ENCODE measurements around the gene REN.
A peak's percentile ranks its signal among the peaks of the same experiment; 100 is the strongest.

REN gene

DNA sequence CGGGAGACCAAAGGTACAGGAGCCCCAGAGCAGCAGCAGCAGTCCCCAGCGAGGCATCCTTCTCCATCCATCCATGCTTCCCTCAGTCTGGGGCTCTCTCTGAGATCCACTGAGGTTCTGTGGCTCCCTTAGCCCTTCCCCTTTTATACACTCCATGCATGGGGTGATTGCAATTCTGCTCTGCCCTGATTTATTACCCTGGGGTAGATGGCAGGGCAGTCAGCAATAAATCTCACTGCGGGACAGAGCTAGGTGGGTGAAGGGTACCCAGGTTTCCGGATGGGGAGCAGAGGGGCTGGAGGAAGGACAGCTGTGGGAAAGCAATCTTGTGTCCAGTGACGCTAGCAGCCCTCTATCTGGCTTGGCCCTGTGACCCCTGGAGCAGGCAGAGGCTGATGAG lies at the start of gene REN:
Gene REN, minus strand, starts transcription at position 119 of the 400 bp plus-strand sequence. Its CDS starts 44 bp downstream, at position 75.
- no peak within 1 kb of the TSS for H3K4me3 ChIP-seq (ENCODE audit: low read depth in 1 of 2, low read length in 2 of 2)
- H3K27me3 ChIP-seq (ENCODE audit: control insufficient read depth in 1 of 2, insufficient read depth in 2 of 2, low read length in 2 of 2): peaks cover 0 to 6% of the 10 kb centered on the region in 2 donors
- H3K27ac ChIP-seq (ENCODE audit: low read depth, low read length): no peak within 1 kb of the TSS
- no peak within 1 kb of the TSS for H3K9ac ChIP-seq (ENCODE audit: low read depth in 1 of 2, low read length in 2 of 2)
- peaks cover 0 to 4% of the 10 kb centered on the region in 2 donors for H3K4me1 ChIP-seq (ENCODE audit: control insufficient read depth in 1 of 2, insufficient read depth in 2 of 2, low read length in 2 of 2)
- peaks cover 20% of the 10 kb centered on the region in 2 donors for H3K9me3 ChIP-seq (ENCODE audit: control insufficient read depth in 1 of 2, low read length in 2 of 2)
- H3K36me3 ChIP-seq (ENCODE audit: control insufficient read depth in 1 of 2, insufficient read depth in 2 of 2, low read length in 2 of 2): no peaks in the 10 kb centered on the region

DNA sequence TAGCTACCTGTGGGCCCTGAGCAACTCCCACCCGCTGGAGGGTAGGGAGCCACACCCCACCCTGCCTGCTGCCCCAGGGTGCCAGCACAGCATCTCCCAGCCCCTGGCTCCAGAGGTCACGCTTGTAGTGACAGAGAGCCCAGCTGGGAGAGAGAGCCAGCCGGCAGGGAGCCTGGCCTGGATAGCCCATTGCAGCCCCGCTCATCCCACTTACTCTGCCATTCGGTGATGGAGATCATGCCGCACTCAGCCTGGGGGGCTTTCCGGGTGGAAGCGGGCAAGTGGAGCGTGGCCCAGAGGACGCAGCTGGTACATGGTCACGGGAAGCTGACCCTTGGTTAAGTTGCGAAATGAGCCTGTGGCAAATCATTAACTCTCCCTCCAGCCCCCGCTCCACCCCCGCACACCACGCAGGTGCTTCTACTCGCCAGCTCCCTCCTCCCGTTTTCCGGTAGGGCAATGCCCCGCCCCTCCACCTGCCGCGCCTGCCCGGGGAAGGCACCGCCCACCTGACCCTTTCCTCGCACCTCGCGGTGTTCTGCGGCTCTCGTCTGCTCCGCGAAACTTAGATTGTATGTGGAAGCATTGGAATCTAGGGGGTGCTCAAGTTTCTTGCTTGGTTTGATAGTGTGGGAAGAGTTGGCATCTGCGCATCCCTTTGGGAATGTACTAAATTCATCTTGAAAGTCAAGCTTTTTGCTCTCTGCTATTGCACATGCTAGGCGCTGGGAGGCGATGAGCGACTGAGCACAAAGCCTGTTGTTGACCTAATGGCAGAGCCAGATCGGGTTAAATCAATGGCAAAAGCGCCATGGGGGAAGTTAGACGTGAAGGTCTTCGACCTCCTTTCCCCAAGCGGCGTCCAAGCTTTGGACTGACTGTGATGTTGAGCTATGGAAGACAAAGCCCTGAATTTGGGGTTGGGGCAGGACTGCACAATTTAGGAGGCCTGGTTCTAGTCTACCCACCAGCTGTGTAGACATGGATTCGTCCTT lies 47.8 kb upstream of the REN start, which contains the start of gene GOLT1A:
Gene GOLT1A, minus strand, starts transcription at position 321 of the 995 bp plus-strand sequence. Its CDS starts 82 bp downstream, at position 239.
- no peaks in the 10 kb centered on the region for H3K9me3 ChIP-seq (ENCODE audit: control insufficient read depth in 1 of 2, low read length in 2 of 2)
- peak within 1 kb of the TSS; percentile 11 for H3K27ac ChIP-seq (ENCODE audit: low read depth, low read length)
- no peaks in the 10 kb centered on the region for H3K27me3 ChIP-seq (ENCODE audit: control insufficient read depth in 1 of 2, insufficient read depth in 2 of 2, low read length in 2 of 2)
- H3K36me3 ChIP-seq (ENCODE audit: control insufficient read depth in 1 of 2, insufficient read depth in 2 of 2, low read length in 2 of 2): peaks cover 0 to under 1% of the 10 kb centered on the region in 2 donors
- H3K4me3 ChIP-seq (ENCODE audit: low read depth in 1 of 2, low read length in 2 of 2): peak within 1 kb of the TSS; percentile 63 to 69
- peaks cover 8 to 12% of the 10 kb centered on the region in 2 donors for H3K4me1 ChIP-seq (ENCODE audit: control insufficient read depth in 1 of 2, insufficient read depth in 2 of 2, low read length in 2 of 2)
- peak within 1 kb of the TSS; percentile 59 to 65 for H3K9ac ChIP-seq (ENCODE audit: low read depth in 1 of 2, low read length in 2 of 2)

GRCh38 chr1:204212715-204213114 lies 46.6 kb upstream of the REN start:
- Histone ChIP-seq H3K9ac (ENCODE audit: low read depth in 1 of 2, low read length in 2 of 2) (peak overlapping the region; percentile 59 to 65), H3K4me1 (ENCODE audit: control insufficient read depth in 1 of 2, insufficient read depth in 2 of 2, low read length in 2 of 2) (peaks cover 8 to 12% of the 10 kb centered on the region in 2 donors), H3K36me3 (ENCODE audit: control insufficient read depth in 1 of 2, insufficient read depth in 2 of 2, low read length in 2 of 2) (peaks cover 0 to 3% of the 10 kb centered on the region in 2 donors), H3K9me3 (ENCODE audit: control insufficient read depth in 1 of 2, low read length in 2 of 2) (no peaks in the 10 kb centered on the region), H3K27me3 (ENCODE audit: control insufficient read depth in 1 of 2, insufficient read depth in 2 of 2, low read length in 2 of 2) (no peaks in the 10 kb centered on the region), H3K27ac (ENCODE audit: low read depth, low read length) (no peak overlapping the region), H3K4me3 (ENCODE audit: low read depth in 1 of 2, low read length in 2 of 2) (peak overlapping the region; percentile 63 to 69)

GRCh38 chr1:204211046-204211445 lies 44.9 kb upstream of the REN start:
- no peaks in the 10 kb centered on the region for H3K9me3 ChIP-seq (ENCODE audit: control insufficient read depth in 1 of 2, low read length in 2 of 2)
- H3K9ac ChIP-seq (ENCODE audit: low read depth in 1 of 2, low read length in 2 of 2): no peak overlapping the region
- H3K27me3 ChIP-seq (ENCODE audit: control insufficient read depth in 1 of 2, insufficient read depth in 2 of 2, low read length in 2 of 2): no peaks in the 10 kb centered on the region
- peaks cover 8 to 15% of the 10 kb centered on the region in 2 donors for H3K4me1 ChIP-seq (ENCODE audit: control insufficient read depth in 1 of 2, insufficient read depth in 2 of 2, low read length in 2 of 2)
- no peak overlapping the region for H3K4me3 ChIP-seq (ENCODE audit: low read depth in 1 of 2, low read length in 2 of 2)
- H3K27ac ChIP-seq (ENCODE audit: low read depth, low read length): no peak overlapping the region
- H3K36me3 ChIP-seq (ENCODE audit: control insufficient read depth in 1 of 2, insufficient read depth in 2 of 2, low read length in 2 of 2): peaks cover 0 to 3% of the 10 kb centered on the region in 2 donors

- Histone ChIP-seq H3K4me3 (ENCODE audit: low read depth in 1 of 2, low read length in 2 of 2) (no peak overlapping the region), H3K4me1 (ENCODE audit: control insufficient read depth in 1 of 2, insufficient read depth in 2 of 2, low read length in 2 of 2) (peaks cover 0 to 8% of the 10 kb centered on the region in 2 donors), H3K36me3 (ENCODE audit: control insufficient read depth in 1 of 2, insufficient read depth in 2 of 2, low read length in 2 of 2) (peaks cover 0 to 3% of the 10 kb centered on the region in 2 donors), H3K9ac (ENCODE audit: low read depth in 1 of 2, low read length in 2 of 2) (no peak overlapping the region), H3K27me3 (ENCODE audit: control insufficient read depth in 1 of 2, insufficient read depth in 2 of 2, low read length in 2 of 2) (peaks cover 0 to 8% of the 10 kb centered on the region in 2 donors), H3K27ac (ENCODE audit: low read depth, low read length) (no peak overlapping the region), H3K9me3 (ENCODE audit: control insufficient read depth in 1 of 2, low read length in 2 of 2) (no peaks in the 10 kb centered on the region)
Observed at GRCh38 chr1:204207136-204207616, 41.0 kb upstream of the REN start.

DNA sequence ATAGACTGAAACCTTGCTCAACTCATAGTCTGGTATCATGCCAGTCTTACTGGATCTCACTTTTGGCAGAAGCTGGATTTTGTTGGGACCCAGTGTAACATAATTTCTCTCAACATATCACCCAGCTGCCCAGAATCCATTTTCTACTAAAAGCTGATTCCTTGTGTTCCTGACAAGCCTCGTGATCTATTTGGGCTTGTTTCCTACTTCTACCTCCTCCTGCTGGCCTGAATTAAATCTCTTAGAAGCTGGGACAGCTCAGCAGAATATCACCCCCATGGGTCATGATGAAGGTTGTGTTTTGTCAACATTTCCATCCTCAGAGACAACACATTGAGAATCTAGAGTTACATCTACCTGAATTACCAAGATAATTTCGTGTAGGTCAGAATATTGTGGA lies 40.0 kb upstream of the REN start:
- Histone ChIP-seq H3K4me3 (ENCODE audit: low read depth in 1 of 2, low read length in 2 of 2) (no peak overlapping the region), H3K9ac (ENCODE audit: low read depth in 1 of 2, low read length in 2 of 2) (no peak overlapping the region), H3K9me3 (ENCODE audit: control insufficient read depth in 1 of 2, low read length in 2 of 2) (no peaks in the 10 kb centered on the region), H3K36me3 (ENCODE audit: control insufficient read depth in 1 of 2, insufficient read depth in 2 of 2, low read length in 2 of 2) (peaks cover 0 to 3% of the 10 kb centered on the region in 2 donors), H3K27ac (ENCODE audit: low read depth, low read length) (no peak overlapping the region), H3K27me3 (ENCODE audit: control insufficient read depth in 1 of 2, insufficient read depth in 2 of 2, low read length in 2 of 2) (peaks cover 0 to 8% of the 10 kb centered on the region in 2 donors), H3K4me1 (ENCODE audit: control insufficient read depth in 1 of 2, insufficient read depth in 2 of 2, low read length in 2 of 2) (peaks cover 0 to 3% of the 10 kb centered on the region in 2 donors)

- peaks cover 0 to 8% of the 10 kb centered on the region in 2 donors for H3K27me3 ChIP-seq (ENCODE audit: control insufficient read depth in 1 of 2, insufficient read depth in 2 of 2, low read length in 2 of 2)
- no peak overlapping the region for H3K27ac ChIP-seq (ENCODE audit: low read depth, low read length)
- no peak overlapping the region for H3K4me3 ChIP-seq (ENCODE audit: low read depth in 1 of 2, low read length in 2 of 2)
- H3K36me3 ChIP-seq (ENCODE audit: control insufficient read depth in 1 of 2, insufficient read depth in 2 of 2, low read length in 2 of 2): peaks cover 0 to 3% of the 10 kb centered on the region in 2 donors
- no peaks in the 10 kb centered on the region for H3K9me3 ChIP-seq (ENCODE audit: control insufficient read depth in 1 of 2, low read length in 2 of 2)
- peaks cover 0 to 3% of the 10 kb centered on the region in 2 donors for H3K4me1 ChIP-seq (ENCODE audit: control insufficient read depth in 1 of 2, insufficient read depth in 2 of 2, low read length in 2 of 2)
- no peak overlapping the region for H3K9ac ChIP-seq (ENCODE audit: low read depth in 1 of 2, low read length in 2 of 2)
Observed at GRCh38 chr1:204205486-204205885, 39.3 kb upstream of the REN start.

GRCh38 chr1:204204944-204205343 lies 38.8 kb upstream of the REN start:
- Histone ChIP-seq H3K27ac (ENCODE audit: low read depth, low read length) (no peak overlapping the region), H3K4me3 (ENCODE audit: low read depth in 1 of 2, low read length in 2 of 2) (no peak overlapping the region), H3K36me3 (ENCODE audit: control insufficient read depth in 1 of 2, insufficient read depth in 2 of 2, low read length in 2 of 2) (peaks cover 0 to 3% of the 10 kb centered on the region in 2 donors), H3K4me1 (ENCODE audit: control insufficient read depth in 1 of 2, insufficient read depth in 2 of 2, low read length in 2 of 2) (peaks cover 0 to 3% of the 10 kb centered on the region in 2 donors), H3K9me3 (ENCODE audit: control insufficient read depth in 1 of 2, low read length in 2 of 2) (no peaks in the 10 kb centered on the region), H3K9ac (ENCODE audit: low read depth in 1 of 2, low read length in 2 of 2) (no peak overlapping the region), H3K27me3 (ENCODE audit: control insufficient read depth in 1 of 2, insufficient read depth in 2 of 2, low read length in 2 of 2) (peaks cover 0 to 8% of the 10 kb centered on the region in 2 donors)

GRCh38 chr1:204203206-204203767 lies 37.1 kb upstream of the REN start:
- no peak overlapping the region for H3K27ac ChIP-seq (ENCODE audit: low read depth, low read length)
- no peak overlapping the region for H3K4me3 ChIP-seq (ENCODE audit: low read depth in 1 of 2, low read length in 2 of 2)
- no peak overlapping the region for H3K9ac ChIP-seq (ENCODE audit: low read depth in 1 of 2, low read length in 2 of 2)
- no peaks in the 10 kb centered on the region for H3K36me3 ChIP-seq (ENCODE audit: control insufficient read depth in 1 of 2, insufficient read depth in 2 of 2, low read length in 2 of 2)
- no peaks in the 10 kb centered on the region for H3K9me3 ChIP-seq (ENCODE audit: control insufficient read depth in 1 of 2, low read length in 2 of 2)
- peaks cover 0 to 8% of the 10 kb centered on the region in 2 donors for H3K27me3 ChIP-seq (ENCODE audit: control insufficient read depth in 1 of 2, insufficient read depth in 2 of 2, low read length in 2 of 2)
- H3K4me1 ChIP-seq (ENCODE audit: control insufficient read depth in 1 of 2, insufficient read depth in 2 of 2, low read length in 2 of 2): peaks cover 0 to 5% of the 10 kb centered on the region in 2 donors

- H3K9me3 ChIP-seq (ENCODE audit: control insufficient read depth in 1 of 2, low read length in 2 of 2): no peaks in the 10 kb centered on the region
- H3K4me1 ChIP-seq (ENCODE audit: control insufficient read depth in 1 of 2, insufficient read depth in 2 of 2, low read length in 2 of 2): peaks cover 0 to 7% of the 10 kb centered on the region in 2 donors
- H3K9ac ChIP-seq (ENCODE audit: low read depth in 1 of 2, low read length in 2 of 2): no peak overlapping the region
- no peaks in the 10 kb centered on the region for H3K36me3 ChIP-seq (ENCODE audit: control insufficient read depth in 1 of 2, insufficient read depth in 2 of 2, low read length in 2 of 2)
- H3K27me3 ChIP-seq (ENCODE audit: control insufficient read depth in 1 of 2, insufficient read depth in 2 of 2, low read length in 2 of 2): peaks cover 0 to 8% of the 10 kb centered on the region in 2 donors
- H3K27ac ChIP-seq (ENCODE audit: low read depth, low read length): no peak overlapping the region
- no peak overlapping the region for H3K4me3 ChIP-seq (ENCODE audit: low read depth in 1 of 2, low read length in 2 of 2)
Observed at GRCh38 chr1:204202481-204202880, 36.3 kb upstream of the REN start.
